IMR-90 (cell line): ENCODE results near the gene NME1. TPM values are rescaled to one million over a fixed set of nuclear protein-coding genes. Genes with fewer than 3 reads are reported as not detected.

Experiments
- ATAC-seq: fragments of 200-7000 bp; cut with Tn5 transposase; 2 replicates; pipeline ENCODE4 v1.9.1; 2020; ENCODE audit warnings: low read depth, mild to moderate bottlenecking, moderate library complexity
- BruUV-seq: library from RNA; stranded (reverse); fragments of 400-500 nt; replicated peaks from 2 replicates; lab custom pipeline; 2021; lab: Mats Ljungman, UMichigan
- CTCF ChIA-PET: fragments of 300-600 bp; formaldehyde crosslinking; extraction: SDS; loops from one replicate; lab custom pipeline; 2021; ENCODE audit warnings: antibody characterized with exemption; lab: Yijun Ruan, JAX
- POLR2A ChIA-PET: fragments of 300-600 bp; sonication (Branson Sonifier 250); formaldehyde crosslinking; loops from one replicate; lab custom pipeline; 2022; ENCODE audit warnings: antibody characterized with exemption; ENCODE audit not compliant: unreplicated experiment; lab: Charles Lee
- DNase-seq: peaks from one replicate; pipeline ENCODE4 v3.0.0; 2013
- H2AFZ ChIP-seq: replicated peaks from 2 replicates; pipeline ENCODE3; 2013; ENCODE audit warnings: low read length, mild to moderate bottlenecking; ENCODE audit not compliant: poor library complexity
- H2AK5ac ChIP-seq: 2 replicates; pipeline ENCODE4 v1.6.1; 2013; ENCODE audit warnings: low read depth, low read length, inconsistent platforms
- H2AK9ac ChIP-seq: replicated peaks from 2 replicates; pipeline ENCODE3; 2013; ENCODE audit warnings: mild to moderate bottlenecking, low read depth, low read length, moderate library complexity; ENCODE audit not compliant: poor library complexity
- H2BK120ac ChIP-seq: 2 replicates; pipeline ENCODE4 v1.6.1; 2013; ENCODE audit warnings: low read depth, low read length, inconsistent platforms
- H2BK15ac ChIP-seq: 3 replicates; pipeline ENCODE4 v1.6.1; 2013; ENCODE audit warnings: low read depth, low read length, inconsistent platforms
- H2BK20ac ChIP-seq: 2 replicates; pipeline ENCODE4 v1.6.1; 2013; ENCODE audit warnings: low read depth, mild to moderate bottlenecking, inconsistent platforms, low read length, moderate library complexity
- H2BK5ac ChIP-seq: 2 replicates; pipeline ENCODE4 v1.6.1; 2013; ENCODE audit warnings: mild to moderate bottlenecking, low read depth, low read length, inconsistent platforms; ENCODE audit not compliant: poor library complexity, severe bottlenecking
- H3K14ac ChIP-seq: replicated peaks from 2 replicates; pipeline ENCODE4 v1.6.1; 2013; ENCODE audit warnings: low read depth, low read length, inconsistent platforms
- H3K18ac ChIP-seq: 2 replicates; pipeline ENCODE4 v1.6.1; 2013; ENCODE audit warnings: low read depth, low read length, control low read depth
- H3K23ac ChIP-seq: 2 replicates; pipeline ENCODE4 v1.6.1; 2013; ENCODE audit warnings: low read depth, low read length, inconsistent platforms
- H3K27ac ChIP-seq: 2 replicates; pipeline ENCODE4 v1.5.1; 2013; ENCODE audit warnings: mild to moderate bottlenecking, control low read depth, low read length; ENCODE audit not compliant: insufficient read depth
- H3K27me3 ChIP-seq: 2 replicates; pipeline ENCODE4 v1.6.1; 2013; ENCODE audit warnings: low read length; ENCODE audit not compliant: control insufficient read depth, insufficient read depth
- H3K36me3 ChIP-seq: 2 replicates; pipeline ENCODE4 v1.6.1; 2013; ENCODE audit warnings: low read length, mixed read lengths; ENCODE audit not compliant: control insufficient read depth, insufficient read depth
- H3K4ac ChIP-seq: 2 replicates; pipeline ENCODE4 v1.6.1; 2013; ENCODE audit warnings: low read depth, low read length, inconsistent platforms
- H3K4me1 ChIP-seq: 2 replicates; pipeline ENCODE4 v1.6.1; 2013; ENCODE audit warnings: low read length, mixed read lengths; ENCODE audit not compliant: control insufficient read depth, insufficient read depth
- H3K4me2 ChIP-seq: 2 replicates; pipeline ENCODE4 v1.6.1; 2013; ENCODE audit warnings: low read depth, mild to moderate bottlenecking, control low read depth, low read length, moderate library complexity
- H3K4me3 ChIP-seq: 2 replicates; pipeline ENCODE4 v1.5.1; 2013; ENCODE audit warnings: low read depth, mild to moderate bottlenecking, control low read depth, low read length, moderate library complexity; ENCODE audit not compliant: insufficient read depth
- H3K56ac ChIP-seq: 2 replicates; pipeline ENCODE4 v1.6.1; 2013; ENCODE audit warnings: low read length, inconsistent platforms; ENCODE audit not compliant: insufficient read depth; ENCODE audit errors: extremely low read depth
- H3K79me1 ChIP-seq, 2 experiments: 2 replicates each; pipeline ENCODE4 v1.6.1; 2013; ENCODE audit warnings: low read length in 2 of 2, inconsistent platforms in 1 of 2, low read depth in 1 of 2
- H3K9ac ChIP-seq: 2 replicates; pipeline ENCODE4 v1.6.1; 2013; ENCODE audit warnings: low read depth, low read length, control low read depth
- H3K9me1 ChIP-seq: 2 replicates; pipeline ENCODE4 v1.6.1; 2013; ENCODE audit warnings: low read length, inconsistent platforms; ENCODE audit not compliant: insufficient read depth
- H3K9me3 ChIP-seq: 2 replicates; pipeline ENCODE4 v1.6.1; 2013; ENCODE audit warnings: low read length; ENCODE audit not compliant: control insufficient read depth, insufficient read depth
- H4K20me1 ChIP-seq: 2 replicates; pipeline ENCODE4 v1.6.1; 2013; ENCODE audit warnings: low read length, inconsistent platforms; ENCODE audit not compliant: insufficient read depth
- H4K5ac ChIP-seq: 2 replicates; pipeline ENCODE4 v1.6.1; 2013; ENCODE audit warnings: mild to moderate bottlenecking, low read depth, low read length, control low read depth
- H4K8ac ChIP-seq, 2 experiments: 2 replicates each; pipeline ENCODE4 v1.6.1; 2013; ENCODE audit warnings: low read depth in 2 of 2, low read length in 2 of 2, control low read depth in 1 of 2, inconsistent platforms in 1 of 2
- H4K91ac ChIP-seq: 2 replicates; pipeline ENCODE4 v1.6.1; 2013; ENCODE audit warnings: low read depth, low read length, inconsistent platforms; ENCODE audit not compliant: insufficient read depth
- RAD21 ChIP-seq: IDR thresholded peaks from 2 replicates; pipeline ENCODE4 v1.6.1; 2012; ENCODE audit warnings: low read length, improper control_type of control experiment
- USF2 ChIP-seq: fragments of 150-350 bp; IDR thresholded peaks from 2 replicates; pipeline ENCODE4 v1.6.1; 2017; ENCODE audit warnings: mild to moderate bottlenecking, antibody characterized with exemption, low read length, low read depth
- WGBS, 2 experiments: methylation state at CpG; one replicate each; pipeline versions ENCODE4 v1.1.5 to v1.1.7; 2013; ENCODE audit warnings: missing lambda C conversion rate in 2 of 2; ENCODE audit not compliant: insufficient read length in 1 of 2; ENCODE audit errors: extremely low coverage in 2 of 2; 5-methylcytosine and 5-hydroxymethylcytosine counted together
- dilution Hi-C: fragments of 300-500 bp; cut with HindIII; formaldehyde crosslinking; loops from one replicate; pipeline ENCODE4 v1.14.3; 2018; ENCODE audit warnings: low sequenced_read_pairs; ENCODE audit not compliant: unreplicated experiment
- in situ Hi-C: fragments of 300-500 bp; cut with MboI; formaldehyde crosslinking; loops from 3 replicates; pipeline ENCODE4 v1.14.3; 2019; ENCODE audit warnings: low sequenced_read_pairs, inconsistent platforms, mixed read lengths
- intact Hi-C: fragments of 100-400 bp; cut with micrococcal nuclease; formaldehyde crosslinking; loops from 2 replicates; pipeline ENCODE4 v1.10.0; 2022
- polyA plus RNA-seq, 3 experiments: library from polyadenylated mRNA; depleted of rRNA; stranded (reverse); fragments of >200 nt; gene quantifications; 2 replicates each; pipeline ENCODE4 v1.2.3, GENCODE V29; 2012; ENCODE audit warnings: low replicate concordance in 1 of 3
- total RNA-seq: library from RNA; depleted of rRNA; stranded (reverse); fragments of >200 nt; gene quantifications from 2 replicates; pipeline ENCODE4 v1.2.3, GENCODE V29; 2012

NME1 gene
- total and polyA plus RNA-seq, 2 of the 4 experiments (the other 2 are of a cell fraction), result 311 to 312 TPM

- Histone ChIP-seq H3K4me2 (no peak overlapping the region), H3K18ac (no peak overlapping the region), H3K4me1 (0 out of 2 replicates have a peak, but pooled peaks cover 2% of the 10 kb centered on the region), H3K27ac (no peak overlapping the region), H3K4me3 (no peak overlapping the region), H4K5ac (no peak overlapping the region), H4K20me1 (no peaks in the 10 kb centered on the region), H3K9me3 (no peaks in the 10 kb centered on the region), H2AK9ac (no peak overlapping the region), H2BK120ac (no peak overlapping the region), H3K9me1 (no peaks in the 10 kb centered on the region), H2BK15ac (no peak overlapping the region), H4K91ac (no peak overlapping the region), H3K4ac (no peak overlapping the region), H3K79me1 (peaks cover 0 to under 1% of the 10 kb centered on the region in 2 experiments; a peak in 2 of 4 replicates), H3K9ac (no peak overlapping the region), H2AFZ (no peak overlapping the region), H3K23ac (no peak overlapping the region), H2BK20ac (no peak overlapping the region), H3K56ac (no peak overlapping the region), H2BK5ac (no peak overlapping the region), H4K8ac (no peak overlapping the region), H3K27me3 (no peaks in the 10 kb centered on the region), H3K14ac (no peak overlapping the region), H2AK5ac (no peak overlapping the region), H3K36me3 (peaks cover 12% of the 10 kb centered on the region)
- ATAC-seq (no peak), DNase-seq (no peak)
- WGBS, 2 experiments, result no CpG with 5 or more reads among the region's 1 CpG
- in situ Hi-C loops, result no loop called here
- TF ChIP-seq USF2 (no peak), RAD21 (no peak)
- CTCF ChIA-PET, result no interaction called here
- dilution Hi-C loops, result no loop called here
- POLR2A ChIA-PET, result no interaction called here
- no TSS peak for BruUV-seq
- intact Hi-C loops, result no loop called here
These were observed 30.8 kb downstream of the NME1 start for GRCh38 chr17:51184124-51184523.
